Coronary artery (tissue), 2 donors: ENCODE data around the gene KCNQ4.

Experiments
- DNase-seq: peaks from one replicate; pipeline ENCODE4 v3.0.0-alpha.2; 2017; ENCODE audit warnings: low spot score
- H3K27ac ChIP-seq, 2 donors: fragments of 200-600 bp; sonication (generic); one replicate each; pipeline ENCODE4 v1.5.1; 2016 to 2019
- H3K4me3 ChIP-seq: fragments of 200-600 bp; sonication (generic); 2 replicates; pipeline ENCODE4 v1.5.1; 2016; ENCODE audit warnings: mild to moderate bottlenecking, moderate library complexity
- TF ChIP-seq, protein P1 (sequence below): fragments of 200-600 bp; sonication (generic); IDR thresholded peaks from one replicate; pipeline ENCODE4 v1.5.1; 2019; ENCODE audit warnings: antibody characterized with exemption

Gene KCNQ4

DNA sequence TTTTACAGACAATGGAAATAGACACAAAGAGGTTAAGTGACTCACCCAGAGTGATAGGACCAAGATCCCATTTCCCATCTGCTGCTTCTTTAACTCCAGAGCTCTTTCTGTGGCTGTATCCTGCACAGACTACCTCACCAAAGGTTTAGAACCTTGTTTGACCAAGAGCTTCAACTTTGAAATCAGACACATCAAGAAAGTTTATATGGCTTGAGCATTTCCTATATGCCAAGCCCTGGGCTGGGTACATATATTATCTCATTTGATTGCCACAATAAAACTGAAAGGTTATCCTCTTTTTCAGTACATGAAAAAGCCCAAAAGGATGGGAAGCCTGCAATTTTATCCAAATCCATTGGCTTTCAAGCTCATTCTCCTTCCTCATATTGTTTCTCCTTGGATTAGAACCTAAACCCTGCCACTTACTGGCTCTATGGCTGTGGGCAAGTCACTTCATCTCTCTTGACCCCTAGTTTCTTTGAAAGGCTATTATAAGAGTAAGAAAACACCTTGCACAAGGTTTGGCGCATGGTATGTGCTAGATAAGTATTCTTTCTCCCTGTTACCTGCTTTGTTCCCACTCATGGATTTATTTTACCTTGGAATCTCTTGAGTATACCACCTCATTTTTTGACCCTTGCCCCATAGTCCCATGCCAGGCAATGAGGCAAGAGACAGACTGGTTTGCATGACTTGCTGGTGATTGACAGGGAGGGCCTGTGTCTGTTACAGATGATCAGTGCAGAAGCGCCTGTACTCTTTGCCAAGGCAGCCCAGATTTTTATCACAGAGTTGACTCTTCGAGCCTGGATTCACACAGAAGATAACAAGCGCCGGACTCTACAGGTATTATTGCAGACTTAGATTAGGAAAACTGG lies 34.5 kb upstream of the KCNQ4 start:
- TF ChIP-seq, protein P1, sequence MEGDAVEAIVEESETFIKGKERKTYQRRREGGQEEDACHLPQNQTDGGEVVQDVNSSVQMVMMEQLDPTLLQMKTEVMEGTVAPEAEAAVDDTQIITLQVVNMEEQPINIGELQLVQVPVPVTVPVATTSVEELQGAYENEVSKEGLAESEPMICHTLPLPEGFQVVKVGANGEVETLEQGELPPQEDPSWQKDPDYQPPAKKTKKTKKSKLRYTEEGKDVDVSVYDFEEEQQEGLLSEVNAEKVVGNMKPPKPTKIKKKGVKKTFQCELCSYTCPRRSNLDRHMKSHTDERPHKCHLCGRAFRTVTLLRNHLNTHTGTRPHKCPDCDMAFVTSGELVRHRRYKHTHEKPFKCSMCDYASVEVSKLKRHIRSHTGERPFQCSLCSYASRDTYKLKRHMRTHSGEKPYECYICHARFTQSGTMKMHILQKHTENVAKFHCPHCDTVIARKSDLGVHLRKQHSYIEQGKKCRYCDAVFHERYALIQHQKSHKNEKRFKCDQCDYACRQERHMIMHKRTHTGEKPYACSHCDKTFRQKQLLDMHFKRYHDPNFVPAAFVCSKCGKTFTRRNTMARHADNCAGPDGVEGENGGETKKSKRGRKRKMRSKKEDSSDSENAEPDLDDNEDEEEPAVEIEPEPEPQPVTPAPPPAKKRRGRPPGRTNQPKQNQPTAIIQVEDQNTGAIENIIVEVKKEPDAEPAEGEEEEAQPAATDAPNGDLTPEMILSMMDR, result no peak
- no peak for DNase-seq
- Histone ChIP-seq H3K4me3 (no peak overlapping the region), H3K27ac (no peak overlapping the region)

DNA sequence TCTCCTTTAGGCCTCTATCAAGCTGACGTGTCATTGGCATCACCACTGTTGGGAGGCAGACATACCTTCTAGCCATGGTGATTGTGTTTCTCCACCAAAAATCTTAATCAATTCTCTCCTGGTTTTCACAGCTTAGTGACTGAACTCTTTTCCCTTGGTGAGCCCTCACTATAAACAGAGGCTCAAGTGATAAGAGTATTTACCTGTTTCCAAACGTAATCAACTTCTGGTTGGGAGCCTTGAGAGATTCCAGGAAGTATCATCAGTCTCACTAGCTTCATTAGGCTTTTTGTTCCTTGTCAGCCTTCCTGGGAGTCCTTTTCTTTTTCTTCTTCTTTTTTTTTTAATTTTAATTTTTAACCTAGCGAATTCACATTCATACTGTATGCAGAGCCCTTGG lies 33.8 kb upstream of the KCNQ4 start:
- no peak overlapping the region for H3K4me3 ChIP-seq
- no peak overlapping the region for H3K27ac ChIP-seq
- TF ChIP-seq, protein P1, result no peak
- no peak for DNase-seq

DNA sequence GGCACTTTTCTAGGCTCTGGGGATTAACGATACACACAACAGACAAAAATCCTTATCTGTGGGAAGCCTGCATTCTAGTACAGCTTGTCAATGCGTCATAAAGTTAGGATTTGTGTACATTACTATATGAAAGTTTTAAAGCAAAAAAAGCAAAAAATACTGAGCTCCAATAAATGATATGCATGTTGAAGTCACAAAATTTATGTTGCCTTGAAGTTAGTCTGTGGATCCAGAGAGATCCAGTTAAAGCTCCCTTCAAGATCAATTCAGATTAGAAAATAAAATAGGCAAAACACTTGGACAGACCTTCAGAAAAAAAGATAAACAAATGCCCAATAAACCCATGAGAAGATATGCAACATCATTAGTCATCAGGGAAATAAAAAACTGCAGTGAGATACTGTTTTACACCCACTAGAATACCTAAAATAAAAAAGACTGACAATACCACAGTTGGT lies 33.1 kb upstream of the KCNQ4 start:
- Histone ChIP-seq H3K4me3 (no peak overlapping the region), H3K27ac (no peak overlapping the region)
- DNase-seq, result no peak
- TF ChIP-seq, protein P1, result no peak

DNA sequence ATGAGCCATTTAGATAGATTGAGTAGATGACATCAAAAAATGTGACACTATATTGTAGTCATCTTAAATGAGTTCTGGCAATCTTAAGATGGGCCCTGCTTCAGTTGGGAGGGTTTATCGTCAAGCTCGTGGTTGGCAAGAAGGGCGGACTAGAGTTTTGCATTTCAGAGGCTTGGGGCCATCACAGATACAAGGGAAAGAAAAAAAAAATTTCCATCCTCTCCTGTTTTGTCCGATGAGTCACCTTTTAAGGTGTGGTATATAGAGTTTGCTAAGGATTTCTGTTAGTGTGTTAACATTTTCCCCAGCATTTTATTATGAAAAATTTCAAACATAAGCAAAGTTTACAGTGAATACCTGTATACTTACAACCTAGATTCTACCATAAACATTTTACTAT lies 31.8 kb upstream of the KCNQ4 start:
- H3K4me3 ChIP-seq, result no peak overlapping the region
- no peak overlapping the region for H3K27ac ChIP-seq
- TF ChIP-seq, protein P1, result no peak
- DNase-seq, result no peak

DNA sequence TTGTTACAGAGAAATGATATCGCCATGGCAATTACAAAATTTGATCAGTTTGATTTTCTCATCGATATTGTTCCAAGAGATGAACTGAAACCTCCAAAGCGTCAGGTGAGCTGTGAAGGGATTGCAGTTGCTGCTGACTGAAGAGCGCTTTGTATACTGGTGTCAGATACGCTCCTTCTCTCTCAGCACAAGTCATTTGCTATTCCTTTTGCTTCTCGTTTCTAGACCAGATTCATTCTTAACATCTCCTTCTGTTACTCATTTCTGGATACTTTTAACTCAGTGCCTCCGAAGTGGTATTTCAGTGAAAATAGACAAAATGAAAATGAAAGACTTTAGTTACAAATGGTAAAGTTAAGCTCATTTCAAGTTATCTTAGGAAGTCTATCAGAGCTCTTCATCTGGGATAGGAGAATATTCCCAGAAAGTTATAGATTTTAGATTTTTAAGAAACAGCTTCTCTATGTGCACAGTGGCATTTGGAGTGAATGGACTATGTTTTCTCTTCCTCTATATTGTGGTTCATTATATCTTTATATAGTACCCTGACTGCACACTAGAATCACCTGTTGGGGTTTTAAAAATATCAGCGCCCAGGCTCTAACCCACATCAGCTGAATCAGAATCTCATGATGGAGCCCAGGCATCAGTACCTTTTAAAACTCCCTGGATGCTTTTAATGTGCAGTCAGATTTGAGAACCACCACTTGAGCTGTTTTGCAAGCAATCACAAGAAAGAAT lies 30.3 kb upstream of the KCNQ4 start:
- Histone ChIP-seq H3K27ac (no peak overlapping the region), H3K4me3 (no peak overlapping the region)
- DNase-seq, result no peak
- TF ChIP-seq, protein P1, result no peak

DNA sequence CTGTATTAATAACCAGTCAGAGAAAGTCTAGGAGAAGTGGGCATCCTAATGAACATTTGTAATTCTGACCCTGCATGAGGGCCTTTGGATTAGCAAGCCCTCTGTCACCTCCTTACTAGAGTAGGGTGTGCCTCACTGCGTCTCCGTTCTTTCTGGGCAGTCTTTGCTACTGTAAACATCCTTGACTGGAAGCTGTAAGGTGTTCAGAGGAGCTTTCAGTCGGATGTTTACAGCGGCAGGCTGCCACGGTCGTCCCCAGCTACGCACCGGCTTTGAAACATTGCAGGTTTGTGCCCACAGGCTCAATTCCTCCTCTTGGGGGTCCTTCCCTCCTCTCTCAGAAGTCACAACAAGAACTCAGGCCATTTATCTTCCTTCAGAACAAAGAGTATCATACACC lies 29.4 kb upstream of the KCNQ4 start:
- TF ChIP-seq, protein P1, result no peak
- Histone ChIP-seq H3K4me3 (no peak overlapping the region), H3K27ac (no peak overlapping the region)
- DNase-seq, result peak; percentile 40
